ENCODE data around the gene TEX264. TPM values are rescaled to one million over a fixed set of nuclear protein-coding genes. Genes with fewer than 3 reads are reported as not detected.

Gene TEX264
- total RNA-seq, 1 donor from 2014 or later, result 43.5 TPM

- no peaks in the 10 kb centered on the region for H3K9me3 ChIP-seq
- DNase-seq (no peak), ATAC-seq (no peak)
- intact Hi-C loops (cut with DNase I), result no loop called here
- H3K4me3 ChIP-seq, result no peak overlapping the region
- no peaks in the 10 kb centered on the region for H3K27me3 ChIP-seq (ENCODE audit: low read depth)
- no peaks in the 10 kb centered on the region for H3K4me1 ChIP-seq
- H3K36me3 ChIP-seq, result no peaks in the 10 kb centered on the region
- no peak for TF ChIP-seq CTCF (IDR thresholded peaks at IDR 0.05)
- H3K27ac ChIP-seq, result no peak overlapping the region
Measured at GRCh38 chr3:51751287-51751686, 80.2 kb downstream of the TEX264 start.

Other genes starting within 250 kb of the TEX264 start
- gene DCAF1, start 171.2 kb upstream of the TEX264 start, total RNA-seq, result 22.4 TPM
- 21.4 TPM for gene RAD54L2, start 132.5 kb upstream of the TEX264 start, total RNA-seq
- 0.15 TPM for gene GRM2, start 35.8 kb downstream of the TEX264 start, total RNA-seq
- gene IQCF6, start 108.0 kb downstream of the TEX264 start, total RNA-seq, result not detected
- not detected for gene IQCF2, start 190.4 kb downstream of the TEX264 start, total RNA-seq
- gene IQCF5, start 204.3 kb downstream of the TEX264 start, total RNA-seq, result not detected
- not detected for gene IQCF1, start 232.1 kb downstream of the TEX264 start, total RNA-seq

All from lower lobe of right lung (tissue), 2 donors.